HCT116 (cell line): ENCODE measurements around the gene RBPJ. TPM values are rescaled to one million over a fixed set of nuclear protein-coding genes. Genes with fewer than 3 reads are reported as not detected.

Experiments
- ATAC-seq: fragments of 200-7000 bp; cut with Tn5 transposase; 2 replicates; pipeline ENCODE4 v1.9.1; 2020; ENCODE audit warnings: mild to moderate bottlenecking, moderate library complexity
- BruUV-seq: library from RNA; stranded (reverse); fragments of 400-500 nt; replicated peaks from 2 replicates; lab custom pipeline; 2021; lab: Mats Ljungman, UMichigan
- CTCF ChIA-PET: fragments of 300-600 bp; sonication (Branson Sonifier 250); formaldehyde crosslinking; loops from one replicate; lab custom pipeline; 2021; ENCODE audit warnings: antibody characterized with exemption; lab: Charles Lee
- POLR2A ChIA-PET: fragments of 300-600, 350-600 bp; sonication (Branson Sonifier 250); formaldehyde crosslinking; loops from one replicate; lab custom pipeline; 2021; ENCODE audit warnings: antibody characterized with exemption; lab: Charles Lee
- RAD21 ChIA-PET, 2 experiments: fragments of 300-600 bp; sonication (Branson Sonifier 250); formaldehyde crosslinking; loops; one replicate each; lab custom pipeline; 2023; ENCODE audit warnings: low total read pairs in 2 of 2; ENCODE audit not compliant: uncharacterized antibody in 2 of 2, unreplicated experiment in 2 of 2, low non-redundant PET in 1 of 2; lab: Charles Lee
- DNase-seq: peaks from one replicate; pipeline ENCODE4 v3.0.0-alpha.2; 2010; ENCODE audit warnings: low read depth, low spot score
- H2AFZ ChIP-seq: fragments of 200-600 bp; shearing (Covaris generic), sonication (generic); 2 replicates; pipeline ENCODE4 v1.6.1; 2017; ENCODE audit warnings: low read depth, mixed run types, mixed read lengths, antibody characterized with exemption, low read length; ENCODE audit not compliant: poor library complexity, severe bottlenecking
- H3K27ac ChIP-seq: 2 replicates; pipeline ENCODE4 v1.5.1; 2012; ENCODE audit warnings: low read depth, low read length
- H3K27me3 ChIP-seq: fragments of 200-600 bp; sonication (generic); 2 replicates; pipeline ENCODE4 v1.6.1; 2016; ENCODE audit warnings: mixed run types, low read length, mixed read lengths; ENCODE audit not compliant: insufficient read depth
- H3K36me3 ChIP-seq, 2 experiments: fragments of 200-500 bp in 1 of 2; fragments of 200-600 bp in 1 of 2; sonication (Bioruptor generic) in 1 of 2; sonication (generic) in 1 of 2; 2 replicates each; pipeline versions ENCODE4 v1.5.1 to v1.6.1; 2014 to 2016; ENCODE audit warnings: low read length in 2 of 2, inconsistent platforms in 1 of 2, mixed read lengths in 1 of 2, mixed run types in 1 of 2; ENCODE audit not compliant: insufficient read depth in 2 of 2, control insufficient read depth in 1 of 2
- H3K4me1 ChIP-seq, 2 experiments: fragments of 200-600 bp in 1 of 2; sonication (generic) in 1 of 2; 2 replicates each; pipeline versions ENCODE4 v1.5.1 to v1.6.1; 2012 to 2017; ENCODE audit warnings: low read length in 2 of 2, inconsistent platforms in 1 of 2, mild to moderate bottlenecking in 1 of 2, mixed read lengths in 1 of 2, mixed run types in 1 of 2, moderate library complexity in 1 of 2; ENCODE audit not compliant: insufficient read depth in 2 of 2, control insufficient read depth in 1 of 2
- H3K4me2 ChIP-seq: fragments of 200-600 bp; sonication (generic); 2 replicates; pipeline ENCODE4 v1.6.1; 2017; ENCODE audit warnings: mixed run types, low read length, mixed read lengths
- H3K4me3 ChIP-seq, 2 experiments: fragments of 200-600 bp in 1 of 2; sonication (generic) in 1 of 2; replicated peaks in 1 of 2; 2 replicates each; pipeline ENCODE4 v1.5.1; 2011 to 2016; ENCODE audit warnings: low read length in 2 of 2, control low read depth in 1 of 2, low read depth in 1 of 2, mild to moderate bottlenecking in 1 of 2, mixed read lengths in 1 of 2, mixed run types in 1 of 2
- H3K79me2 ChIP-seq: fragments of 200-600 bp; sonication (generic); 2 replicates; pipeline ENCODE4 v1.6.1; 2017; ENCODE audit warnings: mild to moderate bottlenecking, mixed run types, low read length, moderate library complexity, mixed read lengths; ENCODE audit not compliant: insufficient read depth
- H3K9ac ChIP-seq: fragments of 200-600 bp; sonication (generic); 2 replicates; pipeline ENCODE4 v1.6.1; 2016; ENCODE audit warnings: low read length, mixed read lengths
- H3K9me2 ChIP-seq: fragments of 200-600 bp; sonication (generic), shearing (Covaris generic); 2 replicates; pipeline ENCODE4 v1.6.1; 2017; ENCODE audit warnings: mixed run types, mild to moderate bottlenecking, moderate library complexity; ENCODE audit not compliant: insufficient read depth
- H3K9me3 ChIP-seq, 2 experiments: fragments of 200-500 bp in 1 of 2; fragments of 200-600 bp in 1 of 2; sonication (Bioruptor generic) in 1 of 2; sonication (generic) in 1 of 2; 2 replicates each; pipeline ENCODE4 v1.6.1; 2014 to 2017; ENCODE audit warnings: low read length in 2 of 2, mixed read lengths in 2 of 2, inconsistent platforms in 1 of 2, low read depth in 1 of 2, mild to moderate bottlenecking in 1 of 2, mixed run types in 1 of 2, moderate library complexity in 1 of 2; ENCODE audit not compliant: control insufficient read depth in 1 of 2, insufficient read depth in 1 of 2
- H4K20me1 ChIP-seq: fragments of 200-600 bp; sonication (generic), shearing (Covaris generic); 2 replicates; pipeline ENCODE4 v1.6.1; 2017; ENCODE audit warnings: mixed run types, mild to moderate bottlenecking, moderate library complexity; ENCODE audit not compliant: insufficient read depth
- CBX3 ChIP-seq: IDR thresholded peaks from 2 replicates; pipeline ENCODE4 v1.6.1; 2012; ENCODE audit warnings: low read depth
- CEBPB ChIP-seq: IDR thresholded peaks from 2 replicates; pipeline ENCODE4 v1.6.1; 2012; ENCODE audit warnings: low read depth
- EGR1 ChIP-seq: IDR thresholded peaks from 2 replicates; pipeline ENCODE4 v1.6.1; 2012; ENCODE audit warnings: low read depth
- ELF1 ChIP-seq: IDR thresholded peaks from 2 replicates; pipeline ENCODE4 v1.6.1; 2012; ENCODE audit warnings: low read depth, borderline replicate concordance
- EZH2 ChIP-seq: fragments of 200-600 bp; sonication (generic); IDR thresholded peaks from 2 replicates; pipeline ENCODE4 v1.6.1; 2017; ENCODE audit warnings: antibody characterized with exemption, mixed run types
- EZH2phosphoT487 ChIP-seq: fragments of 200-600 bp; IDR thresholded peaks from 2 replicates; pipeline ENCODE4 v1.6.1; 2018; ENCODE audit warnings: antibody characterized with exemption, borderline replicate concordance
- FOSL1 ChIP-seq: IDR thresholded peaks from 2 replicates; pipeline ENCODE4 v1.6.1; 2012; ENCODE audit warnings: low read depth
- JUND ChIP-seq: IDR thresholded peaks from 2 replicates; pipeline ENCODE4 v1.6.1; 2012
- POLR2AphosphoS5 ChIP-seq: IDR thresholded peaks from 2 replicates; pipeline ENCODE4 v1.6.1; 2011; ENCODE audit warnings: mild to moderate bottlenecking, low read depth, low read length, moderate library complexity
- RAD21 ChIP-seq: IDR thresholded peaks from 2 replicates; pipeline ENCODE4 v1.6.1; 2012; ENCODE audit warnings: low read depth, mild to moderate bottlenecking
- SP1 ChIP-seq: IDR thresholded peaks from 2 replicates; pipeline ENCODE4 v1.6.1; 2012; ENCODE audit warnings: low read depth
- SRF ChIP-seq: IDR thresholded peaks from 2 replicates; pipeline ENCODE4 v1.6.1; 2012; ENCODE audit warnings: low read depth
- TCF7L2 ChIP-seq: IDR thresholded peaks from 2 replicates; pipeline ENCODE4 v1.7.0; 2011; ENCODE audit warnings: borderline replicate concordance, inconsistent platforms; ENCODE audit not compliant: insufficient read depth, insufficient read length; ENCODE audit errors: extremely low read depth
- YY1 ChIP-seq: IDR thresholded peaks from 2 replicates; pipeline ENCODE4 v1.6.1; 2011; ENCODE audit warnings: low read length, low read depth, moderate library complexity, mild to moderate bottlenecking; ENCODE audit not compliant: insufficient replicate concordance; ENCODE audit errors: extremely low read depth
- ZFX ChIP-seq: fragments of 450-650 bp; IDR thresholded peaks from 2 replicates; pipeline ENCODE4 v1.6.1; 2017
- intact Hi-C: fragments of 100-400 bp; cut with micrococcal nuclease; formaldehyde crosslinking; loops from 2 replicates; pipeline ENCODE4 v1.10.0; 2022
- total RNA-seq: library from RNA; stranded (reverse); gene quantifications from one replicate; pipeline ENCODE4 v1.2.1, GENCODE V29; 2021; ENCODE audit not compliant: unreplicated experiment
- TF ChIP-seq, protein P1 (sequence below): IDR thresholded peaks from 2 replicates; pipeline ENCODE4 v1.6.1; 2012
- TF ChIP-seq, protein P2 (sequence below): IDR thresholded peaks from 2 replicates; pipeline ENCODE4 v1.6.1; 2012
- TF ChIP-seq, protein P3 (sequence below), 3 experiments: fragments of 200-600 bp in 1 of 3; sonication (generic) in 1 of 3; IDR thresholded peaks in 2 of 3; conservative IDR thresholded peaks in 1 of 3; 2 replicates each; pipeline ENCODE4 v1.5.1; 2012 to 2017; ENCODE audit warnings: low read depth in 2 of 3, low read length in 2 of 3, antibody characterized with exemption in 1 of 3, borderline replicate concordance in 1 of 3, control low read depth in 1 of 3, mild to moderate bottlenecking in 1 of 3, mixed read lengths in 1 of 3, mixed run types in 1 of 3, moderate library complexity in 1 of 3; ENCODE audit not compliant: insufficient read depth in 1 of 3
- TF ChIP-seq, protein P4 (sequence below): IDR thresholded peaks from 2 replicates; pipeline ENCODE4 v1.6.1; 2012; ENCODE audit warnings: low read depth

The RBPJ gene
- total RNA-seq, 1 experiment from 2014 or later: 72.7 TPM

DNA sequence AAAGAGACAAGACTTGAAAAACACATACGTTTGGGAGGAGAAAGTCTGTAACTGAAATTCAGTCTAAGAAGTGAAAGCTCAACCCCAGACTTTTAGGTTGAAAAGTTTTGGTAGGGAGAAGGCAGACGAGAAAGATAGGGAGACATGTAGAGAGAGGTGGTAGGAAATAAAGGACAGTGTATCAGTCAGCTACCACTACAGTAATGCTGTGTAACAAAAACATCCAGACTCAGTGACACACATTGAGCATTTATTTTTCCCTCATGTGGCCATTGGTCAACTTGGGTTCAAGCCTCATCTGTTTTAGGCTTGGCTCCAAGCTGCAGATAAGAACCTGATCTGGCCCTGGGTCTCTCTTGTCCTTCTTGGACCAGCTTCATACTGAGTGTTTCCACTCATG, 142.6 kb downstream of the RBPJ start (continued):
- TF ChIP-seq ELF1: no peak
- no peak for TF ChIP-seq SRF
- TF ChIP-seq CEBPB: no peak
- TF ChIP-seq, protein P1, sequence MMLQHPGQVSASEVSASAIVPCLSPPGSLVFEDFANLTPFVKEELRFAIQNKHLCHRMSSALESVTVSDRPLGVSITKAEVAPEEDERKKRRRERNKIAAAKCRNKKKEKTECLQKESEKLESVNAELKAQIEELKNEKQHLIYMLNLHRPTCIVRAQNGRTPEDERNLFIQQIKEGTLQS: no peak
- TF ChIP-seq, protein P2, sequence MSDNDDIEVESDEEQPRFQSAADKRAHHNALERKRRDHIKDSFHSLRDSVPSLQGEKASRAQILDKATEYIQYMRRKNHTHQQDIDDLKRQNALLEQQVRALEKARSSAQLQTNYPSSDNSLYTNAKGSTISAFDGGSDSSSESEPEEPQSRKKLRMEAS: no peak
- no peak for TF ChIP-seq EZH2phosphoT487
- no peak for TF ChIP-seq FOSL1
- no peak for TF ChIP-seq POLR2AphosphoS5
- no peak for TF ChIP-seq EGR1
- TF ChIP-seq RAD21: no peak
- TF ChIP-seq TCF7L2: no peak
- TF ChIP-seq, all 23 proteins: peak for 0

DNA sequence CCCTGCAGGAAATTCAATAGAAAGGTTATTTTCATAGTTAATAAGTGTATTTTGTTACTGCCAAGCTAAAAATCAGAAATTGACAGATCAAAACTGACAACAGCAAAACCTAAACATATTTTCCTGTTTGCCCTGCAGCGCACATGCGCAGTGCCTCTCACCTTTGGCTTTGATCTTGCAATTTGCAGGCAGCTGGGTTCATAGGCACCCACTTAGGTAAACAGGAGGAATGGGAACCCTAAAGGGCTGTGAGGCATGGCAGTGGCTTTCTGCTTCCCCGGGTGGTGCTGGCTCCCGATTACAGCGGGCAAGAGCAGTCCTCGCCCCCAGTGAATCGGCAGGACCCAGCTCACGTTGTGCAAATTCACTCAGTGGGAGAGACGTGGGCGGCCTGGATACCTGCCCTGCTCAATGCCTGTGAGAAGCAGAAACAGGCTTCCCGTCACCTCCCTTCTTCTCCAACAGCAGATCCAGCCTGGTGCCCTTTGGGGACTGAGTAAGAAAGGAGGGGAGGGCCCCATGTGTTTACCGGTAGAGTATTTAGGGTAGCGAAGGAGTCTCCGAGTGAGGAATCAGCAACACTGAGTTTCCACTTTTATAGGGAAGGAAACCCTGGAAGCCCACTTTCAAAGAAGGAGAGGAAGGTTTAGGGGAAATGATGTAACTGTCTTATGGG, 143.7 kb downstream of the RBPJ start:
- H4K20me1 ChIP-seq: no peaks in the 10 kb centered on the region
- ChIA-PET POLR2A (no interaction called here), RAD21 (no interaction called here), CTCF (no interaction called here)
- no peaks in the 10 kb centered on the region for H3K36me3 ChIP-seq
- peaks cover 0 to 1% of the 10 kb centered on the region in 2 experiments; a peak in 2 of 4 replicates for H3K4me1 ChIP-seq
- H3K27me3 ChIP-seq: no peaks in the 10 kb centered on the region
- ATAC-seq (no peak), DNase-seq (no peak)
- intact Hi-C loops: no loop called here
- H2AFZ ChIP-seq: no peak overlapping the region
- no peaks in the 10 kb centered on the region for H3K9me2 ChIP-seq
- H3K4me2 ChIP-seq: no peak overlapping the region
- no peak overlapping the region for H3K27ac ChIP-seq
- no TSS peak for BruUV-seq
- no peaks in the 10 kb centered on the region for H3K79me2 ChIP-seq
- no peak overlapping the region for H3K4me3 ChIP-seq
- peaks cover 0 to 6% of the 10 kb centered on the region in 2 experiments; a peak in 1 of 4 replicates for H3K9me3 ChIP-seq
- no peak for TF ChIP-seq SRF
- TF ChIP-seq, protein P3, sequence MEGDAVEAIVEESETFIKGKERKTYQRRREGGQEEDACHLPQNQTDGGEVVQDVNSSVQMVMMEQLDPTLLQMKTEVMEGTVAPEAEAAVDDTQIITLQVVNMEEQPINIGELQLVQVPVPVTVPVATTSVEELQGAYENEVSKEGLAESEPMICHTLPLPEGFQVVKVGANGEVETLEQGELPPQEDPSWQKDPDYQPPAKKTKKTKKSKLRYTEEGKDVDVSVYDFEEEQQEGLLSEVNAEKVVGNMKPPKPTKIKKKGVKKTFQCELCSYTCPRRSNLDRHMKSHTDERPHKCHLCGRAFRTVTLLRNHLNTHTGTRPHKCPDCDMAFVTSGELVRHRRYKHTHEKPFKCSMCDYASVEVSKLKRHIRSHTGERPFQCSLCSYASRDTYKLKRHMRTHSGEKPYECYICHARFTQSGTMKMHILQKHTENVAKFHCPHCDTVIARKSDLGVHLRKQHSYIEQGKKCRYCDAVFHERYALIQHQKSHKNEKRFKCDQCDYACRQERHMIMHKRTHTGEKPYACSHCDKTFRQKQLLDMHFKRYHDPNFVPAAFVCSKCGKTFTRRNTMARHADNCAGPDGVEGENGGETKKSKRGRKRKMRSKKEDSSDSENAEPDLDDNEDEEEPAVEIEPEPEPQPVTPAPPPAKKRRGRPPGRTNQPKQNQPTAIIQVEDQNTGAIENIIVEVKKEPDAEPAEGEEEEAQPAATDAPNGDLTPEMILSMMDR (IDR thresholded peaks at IDR 0.05 in 2 of 3, conservative IDR thresholded peaks at IDR 0.05 in 1 of 3; ENCODE audit: borderline replicate concordance in 1 of 3, insufficient read depth in 1 of 3, low read depth in 2 of 3, low read length in 2 of 3): no peak
- TF ChIP-seq EZH2: no peak
- TF ChIP-seq FOSL1: no peak
- no peak for TF ChIP-seq JUND
- TF ChIP-seq CBX3: no peak
- no peak for TF ChIP-seq CEBPB
- TF ChIP-seq, protein P2: no peak
- TF ChIP-seq ZFX: no peak
- TF ChIP-seq SP1: no peak
- TF ChIP-seq, protein P4, sequence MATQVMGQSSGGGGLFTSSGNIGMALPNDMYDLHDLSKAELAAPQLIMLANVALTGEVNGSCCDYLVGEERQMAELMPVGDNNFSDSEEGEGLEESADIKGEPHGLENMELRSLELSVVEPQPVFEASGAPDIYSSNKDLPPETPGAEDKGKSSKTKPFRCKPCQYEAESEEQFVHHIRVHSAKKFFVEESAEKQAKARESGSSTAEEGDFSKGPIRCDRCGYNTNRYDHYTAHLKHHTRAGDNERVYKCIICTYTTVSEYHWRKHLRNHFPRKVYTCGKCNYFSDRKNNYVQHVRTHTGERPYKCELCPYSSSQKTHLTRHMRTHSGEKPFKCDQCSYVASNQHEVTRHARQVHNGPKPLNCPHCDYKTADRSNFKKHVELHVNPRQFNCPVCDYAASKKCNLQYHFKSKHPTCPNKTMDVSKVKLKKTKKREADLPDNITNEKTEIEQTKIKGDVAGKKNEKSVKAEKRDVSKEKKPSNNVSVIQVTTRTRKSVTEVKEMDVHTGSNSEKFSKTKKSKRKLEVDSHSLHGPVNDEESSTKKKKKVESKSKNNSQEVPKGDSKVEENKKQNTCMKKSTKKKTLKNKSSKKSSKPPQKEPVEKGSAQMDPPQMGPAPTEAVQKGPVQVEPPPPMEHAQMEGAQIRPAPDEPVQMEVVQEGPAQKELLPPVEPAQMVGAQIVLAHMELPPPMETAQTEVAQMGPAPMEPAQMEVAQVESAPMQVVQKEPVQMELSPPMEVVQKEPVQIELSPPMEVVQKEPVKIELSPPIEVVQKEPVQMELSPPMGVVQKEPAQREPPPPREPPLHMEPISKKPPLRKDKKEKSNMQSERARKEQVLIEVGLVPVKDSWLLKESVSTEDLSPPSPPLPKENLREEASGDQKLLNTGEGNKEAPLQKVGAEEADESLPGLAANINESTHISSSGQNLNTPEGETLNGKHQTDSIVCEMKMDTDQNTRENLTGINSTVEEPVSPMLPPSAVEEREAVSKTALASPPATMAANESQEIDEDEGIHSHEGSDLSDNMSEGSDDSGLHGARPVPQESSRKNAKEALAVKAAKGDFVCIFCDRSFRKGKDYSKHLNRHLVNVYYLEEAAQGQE: no peak
- no peak for TF ChIP-seq RAD21
- no peak for TF ChIP-seq YY1
- H3K9ac ChIP-seq: no peak overlapping the region
